H4 (cell line): Measurements from ENCODE around the gene BCL2L13. TPM values are rescaled to one million over a fixed set of nuclear protein-coding genes. Genes with fewer than 3 reads are reported as not detected.
A peak's percentile ranks its signal among the peaks of the same experiment; 100 is the strongest.

ENCODE experiments used
- DNase-seq: peaks from one replicate; pipeline ENCODE4 v3.0.0-alpha.2; 2015; ENCODE audit warnings: low spot score
- total RNA-seq: library from RNA; depleted of rRNA; stranded (reverse); fragments of >200 nt; shearing (Covaris generic); gene quantifications from 2 replicates; pipeline ENCODE4 v1.2.3, GENCODE V29; 2014; rRNA removed

The BCL2L13 gene
- 47.0 and 51.1 TPM in 2 replicates for total RNA-seq

DNA sequence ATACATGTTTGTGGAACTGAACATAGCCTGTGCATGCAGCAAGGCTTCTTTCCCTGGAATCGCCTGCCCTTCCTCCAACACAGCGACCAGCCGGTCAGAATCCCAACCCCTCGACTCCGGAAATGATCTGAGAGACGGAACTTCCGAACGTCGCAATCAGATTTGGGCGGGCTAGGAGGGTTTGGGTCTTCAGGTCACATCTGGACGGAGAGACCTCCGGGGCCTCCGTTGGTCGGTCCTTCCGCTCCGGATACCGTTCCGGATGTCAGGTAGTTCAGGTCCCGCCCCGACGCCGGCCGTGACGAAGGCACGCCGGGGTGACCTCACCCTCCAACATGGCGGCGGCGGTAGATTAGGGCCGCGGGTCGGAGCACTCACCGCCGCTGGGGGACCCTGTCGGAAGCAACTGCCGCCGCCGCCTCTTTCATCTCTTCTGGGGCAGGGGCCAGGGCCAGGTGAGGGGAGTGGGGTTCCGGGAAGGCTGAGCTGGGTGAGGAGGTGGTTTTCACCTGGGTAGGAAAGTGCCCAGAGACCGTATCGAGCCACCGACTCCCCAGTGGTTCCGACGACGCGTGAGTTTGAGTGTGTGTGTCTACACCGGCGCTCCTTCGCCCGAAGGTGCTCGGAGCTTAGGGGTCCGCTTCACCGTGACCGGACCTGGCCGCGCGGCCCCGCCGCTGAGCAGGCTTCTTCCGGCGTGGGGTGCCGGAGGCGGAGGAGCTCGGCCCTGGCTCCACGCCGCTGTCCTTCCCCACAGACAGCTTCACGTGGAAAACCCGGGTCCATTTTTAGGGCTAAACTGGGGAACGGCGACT lies at the start of gene BCL2L13:
Gene BCL2L13, plus strand, starts transcription at position 326 of the 815 bp plus-strand sequence. CDS start 16,955 bp downstream, outside the sequence.
- peak; percentile 87 for DNase-seq

DNA sequence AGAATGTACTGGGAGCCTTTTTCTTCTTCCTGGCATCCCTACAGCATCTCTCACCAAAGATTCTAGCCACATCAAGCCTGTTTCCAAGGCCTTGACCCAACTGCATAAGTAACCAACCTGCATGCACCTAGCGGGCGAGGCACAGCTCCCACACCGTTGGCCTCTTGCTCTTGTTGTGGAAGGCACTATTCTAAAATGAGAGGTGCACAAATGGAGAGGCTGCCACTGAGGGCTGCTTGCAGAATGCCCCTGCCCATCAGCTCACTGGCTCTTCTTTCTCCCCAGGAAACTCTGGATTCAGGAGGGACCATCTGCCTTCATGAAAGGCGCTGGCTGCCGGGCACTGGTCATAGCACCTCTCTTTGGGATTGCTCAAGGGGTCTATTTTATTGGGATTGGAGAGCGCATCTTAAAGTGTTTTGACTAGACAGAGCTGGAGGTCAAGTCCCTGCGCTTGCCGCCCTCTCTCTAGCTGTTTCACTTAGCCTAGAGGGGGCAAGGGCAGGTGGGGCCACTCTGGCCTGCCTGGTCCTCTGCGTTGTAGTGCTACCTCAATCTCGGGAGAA lies 48.7 kb upstream of the BCL2L13 start:
- DNase-seq: no peak

- no peak for DNase-seq
Observed at GRCh38 chr22:17590586-17590985, 48.0 kb upstream of the BCL2L13 start.

- no peak for DNase-seq
Observed at GRCh38 chr22:17592201-17592600, 46.4 kb upstream of the BCL2L13 start.

- DNase-seq: no peak
Observed at GRCh38 chr22:17596226-17596625, 42.3 kb upstream of the BCL2L13 start.

- DNase-seq: no peak
Observed at GRCh38 chr22:17597217-17597616, 41.3 kb upstream of the BCL2L13 start.

- no peak for DNase-seq
Observed at GRCh38 chr22:17598318-17598717, 40.2 kb upstream of the BCL2L13 start.

GRCh38 chr22:17601031-17601430 lies 37.5 kb upstream of the BCL2L13 start:
- DNase-seq: no peak

DNA sequence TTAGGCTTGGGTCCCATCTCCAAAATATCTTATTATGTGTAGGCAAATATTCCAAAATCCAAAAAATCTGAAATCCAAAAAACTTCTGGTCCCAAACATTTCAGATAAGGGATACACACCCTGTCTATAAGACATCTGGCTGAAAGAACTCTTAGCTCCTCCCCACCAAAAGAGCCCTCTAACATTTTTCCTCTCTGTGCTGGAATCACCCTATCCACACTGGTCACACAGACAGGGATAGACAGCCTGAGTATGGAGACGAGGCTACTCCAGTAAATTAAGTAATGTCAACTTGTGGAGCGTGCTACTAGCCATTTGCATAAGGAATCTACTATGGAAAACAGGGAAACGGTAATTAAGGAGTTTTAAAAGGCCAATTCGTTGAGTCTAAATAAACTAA lies 34.9 kb upstream of the BCL2L13 start:
- DNase-seq: no peak

DNA sequence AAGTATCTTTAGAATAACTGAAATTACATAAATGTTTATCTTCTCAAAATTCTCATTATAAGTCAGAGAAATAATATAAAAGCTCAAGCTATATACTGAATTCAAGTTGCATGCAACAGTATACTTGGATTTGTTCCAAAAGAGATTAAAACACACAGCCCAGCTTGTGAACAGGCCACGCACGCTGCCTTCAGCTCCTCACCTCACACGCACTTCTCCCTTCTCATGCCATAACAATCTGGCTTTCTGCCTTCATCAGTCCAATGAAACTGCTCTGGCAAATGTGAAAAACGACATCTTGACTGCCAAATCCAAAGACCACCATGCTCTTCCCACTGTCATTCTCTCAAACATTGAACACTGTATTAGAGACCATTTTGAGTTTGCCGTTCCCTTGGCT lies 32.1 kb upstream of the BCL2L13 start:
- DNase-seq: no peak

GRCh38 chr22:17607891-17608521 lies 30.6 kb upstream of the BCL2L13 start:
- DNase-seq: no peak

GRCh38 chr22:17612057-17612456 lies 26.5 kb upstream of the BCL2L13 start:
- DNase-seq: no peak

GRCh38 chr22:17613280-17613679 lies 25.3 kb upstream of the BCL2L13 start:
- DNase-seq: no peak

DNA sequence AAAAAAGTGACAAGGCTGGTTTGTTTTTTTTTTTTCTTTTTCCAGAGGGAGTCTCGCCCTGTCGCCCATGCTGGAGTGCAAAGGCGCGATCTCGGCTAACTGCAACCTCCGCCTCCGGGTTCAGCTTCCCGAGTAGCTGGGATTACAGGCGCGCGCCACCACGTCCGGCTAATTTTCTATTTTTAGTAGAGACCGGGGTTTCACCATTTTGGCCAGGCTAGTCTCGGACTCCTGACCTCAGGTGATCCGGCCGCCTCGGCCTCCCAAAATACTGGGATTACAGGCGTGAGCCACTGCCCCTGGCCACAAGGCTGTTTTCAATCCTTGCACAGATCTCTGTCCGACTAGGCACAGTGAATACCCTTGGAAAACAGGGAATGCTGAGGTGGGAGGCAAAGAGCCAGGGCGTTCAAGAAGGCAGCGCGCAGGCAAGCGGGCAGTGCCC lies 10.6 kb upstream of the BCL2L13 start:
- DNase-seq: no peak

DNA sequence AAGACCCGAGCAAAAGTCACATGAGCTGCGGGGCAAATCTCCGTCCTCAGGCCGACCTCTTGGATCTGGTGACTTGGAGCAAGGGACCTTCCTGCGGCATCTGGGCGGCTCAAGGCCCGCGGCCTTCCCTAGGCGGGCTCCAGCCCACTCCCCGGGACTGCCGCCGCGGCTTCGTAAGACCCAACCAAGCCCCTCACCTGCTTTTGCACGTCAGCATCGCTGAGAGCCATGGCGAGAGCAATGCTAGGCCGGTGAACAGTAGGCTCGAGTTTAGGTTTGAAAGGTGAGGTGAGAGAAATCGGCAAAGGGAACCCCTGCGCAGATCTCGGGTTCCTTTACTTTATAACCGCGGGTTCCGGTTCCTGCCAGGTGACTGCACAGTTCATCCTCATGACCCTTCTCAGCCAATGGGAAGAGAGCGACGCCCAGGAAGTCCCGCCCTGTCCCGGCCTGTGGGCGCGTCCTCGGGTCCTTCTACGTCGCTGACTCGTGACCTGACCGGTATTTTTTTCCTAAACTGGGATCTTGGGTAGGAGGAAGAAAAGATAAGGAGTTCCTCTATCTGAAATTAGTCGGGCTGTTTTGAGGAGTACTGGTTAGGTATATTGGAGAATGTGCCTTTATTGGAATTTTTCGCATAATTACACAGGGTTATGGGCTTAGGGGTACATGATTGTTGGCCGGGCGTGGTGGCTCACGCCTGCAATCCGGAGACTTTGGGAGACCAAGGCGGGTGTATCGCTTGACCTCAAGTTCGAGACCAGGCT lies 10.0 kb upstream of the BCL2L13 start, which contains the start of gene ATP6V1E1:
Gene ATP6V1E1, minus strand, starts transcription at position 344 of the 767 bp plus-strand sequence. Its CDS starts 114 bp downstream, at position 230.
- DNase-seq: peak; percentile 89

GRCh38 chr22:17629173-17629489 lies 9.4 kb upstream of the BCL2L13 start:
- no peak for DNase-seq

GRCh38 chr22:17629641-17630040 lies 8.9 kb upstream of the BCL2L13 start:
- no peak for DNase-seq

DNA sequence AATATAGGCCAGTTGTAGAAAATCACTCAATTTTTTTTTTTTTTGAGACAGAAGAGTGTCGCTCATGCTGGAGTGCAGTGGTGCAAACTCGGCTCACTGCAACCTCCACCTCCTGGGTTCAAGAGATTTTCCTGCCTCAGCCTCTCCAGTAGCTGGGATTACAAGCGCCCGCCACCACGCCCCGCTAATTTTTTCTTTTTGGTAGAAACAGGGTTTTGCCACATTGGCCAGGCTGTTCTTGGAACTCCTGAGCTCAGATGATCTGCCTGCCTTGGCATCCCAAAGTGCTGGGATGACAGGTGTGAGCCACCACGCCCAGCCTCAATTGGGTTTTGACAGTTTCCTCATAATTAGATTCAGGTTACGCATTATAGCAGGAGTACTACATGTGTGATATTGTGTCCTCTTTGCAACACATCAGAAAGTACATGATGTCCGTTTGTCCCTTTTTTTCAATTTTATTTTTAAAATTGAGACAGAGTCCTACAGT lies 7.4 kb upstream of the BCL2L13 start:
- no peak for DNase-seq

DNA sequence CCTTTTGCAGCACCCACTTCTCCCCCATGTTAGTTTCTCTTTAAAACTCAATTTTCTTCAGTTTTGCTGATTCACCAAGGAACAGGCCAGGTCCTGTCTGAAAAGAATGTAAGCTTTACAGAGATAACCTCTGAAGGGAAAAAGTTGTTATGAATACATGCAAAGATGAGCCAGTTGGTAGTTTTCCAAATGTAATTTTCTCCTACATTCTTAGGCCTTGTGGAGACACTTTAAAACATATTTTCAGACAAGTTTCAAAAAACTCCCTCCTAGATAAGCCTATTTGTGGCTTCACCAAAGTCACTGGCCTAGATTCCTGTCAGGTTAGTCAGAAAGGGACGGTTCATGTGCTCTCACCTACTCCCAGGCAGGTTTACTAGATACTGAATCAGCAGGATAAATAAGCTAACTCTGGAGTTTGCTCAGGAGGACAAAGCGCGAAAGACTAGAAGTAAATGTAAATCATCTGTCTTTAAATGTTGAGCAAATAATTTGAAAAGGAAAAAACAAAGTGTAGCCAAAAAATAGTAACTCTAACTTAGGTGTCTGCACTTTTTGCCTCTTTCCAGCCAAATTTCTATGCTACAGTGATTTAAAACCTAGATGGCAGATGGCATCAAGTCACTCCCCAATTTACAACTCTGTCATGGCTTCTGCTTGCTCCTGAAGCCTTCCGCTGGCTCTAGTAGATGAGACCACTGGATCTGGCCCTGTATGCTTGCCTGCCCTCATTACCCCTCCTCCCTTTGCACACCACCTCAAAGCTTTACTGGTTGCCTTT lies 5.2 kb upstream of the BCL2L13 start:
- DNase-seq: peak; percentile 51

GRCh38 chr22:17633998-17634323 lies 4.6 kb upstream of the BCL2L13 start:
- DNase-seq: no peak

DNA sequence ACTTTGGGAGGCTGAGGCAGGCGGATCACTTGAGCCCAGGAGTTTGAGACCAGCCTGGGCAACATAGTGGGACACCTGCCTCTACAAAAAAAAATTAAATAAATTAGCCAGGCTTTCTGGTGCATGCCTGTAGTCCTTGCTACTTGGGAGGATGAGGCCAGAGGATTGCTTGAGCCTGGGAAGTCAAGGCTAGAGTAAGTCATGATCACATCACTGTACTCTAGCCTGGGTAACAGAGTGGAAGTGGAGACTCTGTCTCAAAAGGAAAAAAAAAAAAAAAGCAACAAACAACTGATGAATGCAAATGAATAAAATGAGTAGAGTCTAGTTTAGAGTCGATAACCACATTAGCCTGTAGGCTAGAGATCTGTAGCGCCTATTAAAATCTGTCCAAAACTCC lies 3.9 kb upstream of the BCL2L13 start:
- no peak for DNase-seq
